Measurements from ENCODE around the gene MTMR3.

The MTMR3 gene

DNA sequence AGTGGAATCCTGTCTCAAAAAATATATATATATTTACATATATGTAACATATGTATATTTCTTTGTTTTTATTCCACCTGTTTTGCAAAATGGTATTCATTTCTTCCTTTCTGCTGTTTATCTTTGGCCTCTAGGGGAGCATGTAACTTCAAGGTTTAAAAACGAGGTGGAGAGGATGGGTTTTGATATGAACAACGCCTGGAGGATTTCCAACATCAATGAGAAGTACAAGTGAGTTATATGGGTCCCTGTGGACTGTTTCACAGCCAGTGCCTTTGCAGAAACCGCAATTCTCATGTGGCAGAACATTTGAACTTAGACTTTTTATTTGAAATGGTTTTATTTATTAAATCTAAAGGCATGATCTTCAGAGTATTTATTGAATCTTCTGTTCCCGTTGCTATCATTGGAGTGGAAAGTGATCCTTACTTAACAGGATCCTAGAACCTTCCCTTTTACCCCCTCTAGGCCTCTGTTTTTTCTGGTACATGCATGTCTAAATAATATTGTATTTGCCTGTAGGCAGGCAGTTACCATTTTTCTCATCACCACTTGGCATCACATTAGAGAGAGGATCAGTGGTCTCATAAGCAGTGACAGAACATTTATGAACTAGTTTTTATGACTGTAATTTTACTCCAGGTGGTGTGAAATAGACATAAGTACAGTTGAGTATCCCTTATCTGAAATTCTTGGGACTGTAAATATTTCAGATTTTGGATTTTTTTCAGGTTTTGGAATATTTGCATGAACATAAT lies 115.8 kb downstream of the MTMR3 start:
- DNase-seq (ENCODE audit: low read depth in 1 of 2, low spot score in 1 of 2): no peak

DNA sequence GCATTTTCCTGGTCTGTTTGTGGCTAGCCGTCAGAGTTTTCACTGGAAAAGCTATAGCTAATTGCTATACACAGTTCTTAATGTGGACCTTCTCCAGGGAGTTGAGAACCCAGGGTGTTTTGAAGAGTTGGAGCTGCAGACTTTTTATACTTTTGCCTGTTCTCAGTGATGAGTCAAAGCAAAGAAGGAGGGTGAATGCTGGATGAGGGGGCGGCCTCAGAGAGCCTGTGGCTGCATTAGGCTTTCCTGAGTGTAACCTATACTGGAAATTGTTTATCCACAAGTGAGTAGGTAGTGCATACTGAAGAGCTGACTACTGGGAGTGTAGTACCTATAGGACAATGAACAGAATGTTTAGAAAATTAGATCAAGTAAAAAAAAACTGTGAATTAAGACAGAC lies 117.6 kb downstream of the MTMR3 start:
- no peak for DNase-seq (ENCODE audit: low read depth in 1 of 2, low spot score in 1 of 2)

DNA sequence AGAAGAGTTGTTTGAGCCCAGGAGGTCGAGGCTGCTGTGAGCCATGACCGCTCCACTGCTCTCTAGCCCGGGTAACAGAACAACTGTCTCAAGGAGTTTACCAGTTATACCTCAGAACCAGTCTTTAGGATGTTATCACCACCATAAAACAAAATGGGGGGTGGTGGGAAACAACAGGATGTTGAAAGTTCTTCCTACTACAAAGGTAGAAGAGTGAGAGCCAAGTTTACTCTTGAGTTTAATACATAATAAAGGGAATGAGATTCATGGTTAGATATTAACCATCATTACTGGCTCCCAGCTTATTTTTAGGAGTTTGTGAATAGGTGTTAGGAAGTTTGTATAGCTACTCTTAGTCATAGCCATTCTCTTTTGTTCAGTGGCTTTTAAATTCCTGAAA lies 118.5 kb downstream of the MTMR3 start:
- DNase-seq (ENCODE audit: low read depth in 1 of 2, low spot score in 1 of 2): no peak

DNA sequence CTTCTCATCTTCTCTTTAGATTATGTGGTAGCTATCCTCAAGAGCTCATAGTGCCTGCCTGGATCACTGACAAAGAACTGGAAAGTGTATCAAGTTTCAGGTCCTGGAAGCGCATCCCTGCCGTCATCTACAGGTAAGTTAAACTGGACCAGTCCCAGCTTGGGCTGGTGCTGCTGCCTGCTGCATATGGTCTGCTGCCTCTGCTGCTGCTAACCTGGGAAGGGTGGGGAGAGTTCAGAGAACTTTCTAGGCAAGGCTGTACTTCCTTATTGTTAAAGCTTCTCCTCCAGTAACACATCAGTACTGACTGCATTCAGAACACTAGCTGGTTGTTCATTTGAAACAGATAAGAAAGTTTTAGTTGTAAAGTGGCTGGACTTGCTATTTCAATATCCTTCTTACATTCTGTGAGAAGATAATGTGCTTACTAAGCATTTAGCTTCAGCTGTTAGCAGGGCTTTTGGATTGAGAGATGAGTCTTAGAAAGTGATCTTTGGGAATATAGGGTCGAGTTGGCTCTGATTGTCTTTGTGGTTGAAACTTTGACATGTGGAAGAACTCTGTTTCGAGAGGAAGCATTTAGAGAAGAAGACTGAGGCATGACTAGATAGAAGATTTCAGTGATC lies 120.0 kb downstream of the MTMR3 start:
- no peak for DNase-seq (ENCODE audit: low read depth in 1 of 2, low spot score in 1 of 2)

DNA sequence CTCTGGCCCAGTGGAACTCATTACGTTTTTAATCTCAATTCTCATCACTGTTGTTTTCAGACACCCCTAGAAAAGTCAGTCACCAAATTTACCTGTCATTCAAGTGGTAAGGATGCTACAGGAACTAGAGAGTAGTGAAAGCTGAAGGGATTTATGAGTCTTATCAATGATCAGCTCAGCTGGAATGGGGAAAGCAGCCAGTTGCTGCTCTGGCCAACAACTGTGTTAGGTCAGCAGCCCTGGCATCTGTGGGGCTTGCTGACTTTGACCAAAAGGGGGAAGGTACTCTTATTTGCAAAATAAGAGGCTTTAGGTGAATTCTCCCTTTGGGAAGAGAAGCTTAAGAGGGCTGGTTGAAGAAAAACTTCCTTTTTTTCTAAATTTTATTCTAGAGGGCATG lies 121.1 kb downstream of the MTMR3 start:
- no peak for DNase-seq (ENCODE audit: low read depth in 1 of 2, low spot score in 1 of 2)

DNA sequence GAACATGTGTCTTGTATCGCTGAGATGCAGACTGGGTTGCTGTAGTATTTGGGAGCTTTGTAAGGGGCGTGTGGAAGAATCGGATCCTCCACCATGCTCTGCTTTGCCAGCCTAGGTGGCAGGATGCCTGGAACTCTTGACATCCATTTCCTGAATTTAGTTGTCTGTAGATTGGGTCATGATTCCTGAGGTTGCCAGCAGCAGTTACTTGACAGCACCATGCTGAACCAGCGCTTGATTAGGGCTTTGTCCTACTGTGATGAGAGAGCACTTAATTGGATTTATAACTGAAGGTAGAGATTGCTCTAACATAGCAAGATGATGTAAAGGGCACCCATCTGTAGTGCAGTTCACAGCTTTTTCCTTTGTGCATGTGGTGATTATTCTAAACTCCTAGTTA lies 121.7 kb downstream of the MTMR3 start:
- no peak for DNase-seq (ENCODE audit: low read depth in 1 of 2, low spot score in 1 of 2)

DNA sequence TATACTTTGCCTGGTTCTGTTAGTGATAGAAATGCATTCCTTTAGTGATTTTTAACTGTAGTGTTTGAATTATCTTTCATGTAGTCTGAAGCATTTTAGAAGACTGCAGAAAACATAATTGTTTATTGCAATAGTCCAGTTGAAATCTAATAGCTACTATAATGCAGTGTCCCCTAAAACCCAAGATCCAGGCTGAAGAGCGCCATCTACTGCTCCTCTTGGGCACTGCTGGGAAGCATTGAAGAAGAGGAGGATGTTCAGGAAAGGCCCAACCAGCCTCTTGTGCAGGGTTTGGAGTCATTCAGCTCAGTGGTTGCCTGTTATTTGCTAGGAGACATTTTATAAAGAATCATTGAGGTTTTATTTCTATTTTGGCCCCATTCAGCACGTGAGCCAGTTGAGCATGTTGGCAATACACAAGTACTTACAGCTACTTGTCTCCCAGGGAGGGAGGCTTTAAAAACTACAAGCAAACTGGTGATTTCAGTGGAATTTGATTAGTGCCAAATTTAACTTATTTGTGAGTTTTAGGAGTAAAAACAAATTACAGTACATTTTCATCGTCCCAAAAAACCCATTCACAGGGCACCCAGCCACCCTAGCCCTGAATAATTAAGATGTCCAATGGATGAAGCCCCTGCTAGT lies 122.4 kb downstream of the MTMR3 start:
- DNase-seq (ENCODE audit: low read depth in 1 of 2, low spot score in 1 of 2): peak; percentile 28

DNA sequence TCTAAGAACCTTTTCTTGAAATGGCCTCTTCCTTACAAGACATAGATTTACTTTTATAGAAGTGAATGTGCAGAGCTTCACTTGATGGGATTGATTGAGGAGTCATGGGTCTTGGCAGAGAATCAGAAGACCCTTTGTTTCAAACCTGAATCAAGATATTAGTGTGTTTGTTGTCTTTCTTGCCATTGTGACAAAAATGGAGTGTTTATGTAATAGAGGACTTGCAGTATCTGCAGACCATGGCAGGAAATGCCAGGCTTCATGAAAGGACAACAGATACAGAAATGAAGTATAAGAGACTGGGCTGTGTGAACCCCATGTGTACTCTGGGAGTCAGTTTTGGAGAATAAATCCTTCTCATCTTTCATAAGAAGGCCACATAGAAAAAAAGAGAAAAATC lies 124.4 kb downstream of the MTMR3 start:
- DNase-seq (ENCODE audit: low read depth in 1 of 2, low spot score in 1 of 2): no peak

DNA sequence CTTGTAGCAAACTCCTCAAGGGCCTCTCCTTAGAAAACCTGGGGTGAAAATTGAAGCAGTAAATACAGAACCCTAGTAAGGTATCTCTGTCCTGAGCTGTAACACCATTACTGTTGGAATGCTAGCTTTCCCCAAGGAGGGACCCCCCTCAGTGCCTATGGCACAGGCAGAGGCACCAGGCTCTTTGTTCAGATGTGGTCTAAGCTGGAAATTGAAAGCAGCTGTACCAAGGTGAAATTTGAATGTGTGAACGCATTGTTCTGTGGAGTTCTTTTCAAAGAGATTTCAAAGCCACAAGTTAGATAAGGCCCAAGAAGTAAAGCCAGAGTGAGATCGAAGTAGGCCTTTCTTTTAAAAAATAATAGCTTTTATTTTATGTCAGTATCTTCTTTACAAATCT lies 125.4 kb downstream of the MTMR3 start:
- DNase-seq (ENCODE audit: low read depth in 1 of 2, low spot score in 1 of 2): no peak

DNA sequence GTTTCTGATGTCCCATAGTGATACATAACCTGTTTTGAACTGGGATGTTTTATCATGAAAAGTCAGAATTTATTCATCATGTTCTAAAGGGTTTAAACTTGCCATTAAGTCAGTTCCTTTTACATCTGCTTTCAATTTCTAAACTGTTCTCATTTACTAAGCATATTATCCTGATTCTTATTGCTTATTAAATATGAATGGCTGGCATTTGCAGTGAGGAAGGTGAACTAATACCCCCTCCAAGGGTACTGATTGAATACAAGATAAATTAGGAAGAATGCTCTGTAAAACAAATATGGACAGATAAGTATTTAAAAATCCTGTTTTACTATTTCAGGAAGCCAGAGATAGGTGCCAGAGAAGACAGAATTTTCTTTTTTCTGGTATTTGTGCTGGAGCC lies 126.5 kb downstream of the MTMR3 start:
- no peak for DNase-seq (ENCODE audit: low read depth in 1 of 2, low spot score in 1 of 2)

DNA sequence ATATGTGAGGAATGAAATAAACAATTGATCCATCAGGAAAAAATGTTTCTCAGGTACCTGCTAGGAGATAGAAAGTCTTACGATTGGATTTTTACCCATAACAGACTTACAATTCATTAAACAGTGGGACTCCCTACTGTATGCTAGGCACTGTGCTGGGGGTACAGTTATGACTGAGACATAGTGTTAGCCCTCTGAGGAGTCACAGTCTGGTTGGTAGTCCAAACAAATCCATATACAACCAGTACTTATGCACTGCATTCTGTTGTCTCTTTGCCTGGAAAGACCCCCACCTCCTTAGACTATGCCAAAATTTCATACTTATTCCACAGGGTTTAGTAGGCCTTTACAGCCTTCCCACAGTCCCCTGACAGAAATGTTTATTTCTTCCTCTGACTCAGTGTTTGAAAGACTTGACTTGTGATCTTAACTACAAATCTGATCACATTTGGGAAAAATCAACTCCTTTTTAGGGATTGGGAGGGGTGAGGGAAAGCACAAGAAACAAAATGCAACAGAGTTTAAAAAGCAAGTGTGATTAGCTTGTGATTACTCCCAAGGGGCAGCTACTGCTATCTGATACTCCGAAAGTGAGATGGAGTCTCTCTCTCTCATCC lies 127.9 kb downstream of the MTMR3 start:
- no peak for DNase-seq (ENCODE audit: low read depth in 1 of 2, low spot score in 1 of 2)

DNA sequence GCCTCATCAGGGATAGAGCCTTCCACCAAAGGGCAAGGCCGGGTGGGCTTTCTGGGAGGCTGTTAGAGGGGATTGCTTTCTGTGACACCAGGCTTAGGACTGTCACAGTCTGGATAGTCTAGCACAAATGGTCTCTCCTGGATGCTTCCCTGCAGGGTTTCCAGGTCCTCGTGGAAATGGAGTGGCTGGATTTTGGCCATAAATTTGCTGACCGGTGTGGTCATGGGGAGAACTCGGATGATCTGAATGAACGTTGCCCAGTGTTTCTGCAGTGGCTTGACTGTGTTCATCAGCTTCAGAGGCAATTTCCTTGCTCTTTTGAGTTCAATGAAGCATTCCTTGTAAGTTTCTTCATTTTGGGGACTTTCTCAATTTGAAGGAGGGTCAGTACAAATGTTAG lies 130.2 kb downstream of the MTMR3 start:
- DNase-seq (ENCODE audit: low read depth in 1 of 2, low spot score in 1 of 2): no peak

DNA sequence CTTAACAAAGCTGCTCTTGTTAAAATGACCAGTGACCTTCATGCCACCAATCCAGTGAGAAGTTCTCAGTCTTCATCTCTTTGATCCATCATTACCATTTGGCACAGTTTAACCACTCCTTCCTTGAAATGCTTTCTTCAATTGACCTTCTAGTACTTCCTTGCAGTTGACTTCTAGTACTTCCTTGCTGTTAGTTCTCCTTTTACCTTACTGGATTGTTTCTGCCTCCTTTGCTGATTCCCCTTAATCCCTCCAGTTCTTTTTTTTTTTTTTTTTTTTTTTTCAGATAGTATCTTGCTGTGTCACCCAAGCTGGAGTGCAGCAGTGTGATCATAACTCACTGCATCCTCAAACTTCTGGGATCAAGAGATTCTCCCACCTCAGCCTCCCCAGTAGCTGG lies 131.3 kb downstream of the MTMR3 start:
- DNase-seq (ENCODE audit: low read depth in 1 of 2, low spot score in 1 of 2): no peak

DNA sequence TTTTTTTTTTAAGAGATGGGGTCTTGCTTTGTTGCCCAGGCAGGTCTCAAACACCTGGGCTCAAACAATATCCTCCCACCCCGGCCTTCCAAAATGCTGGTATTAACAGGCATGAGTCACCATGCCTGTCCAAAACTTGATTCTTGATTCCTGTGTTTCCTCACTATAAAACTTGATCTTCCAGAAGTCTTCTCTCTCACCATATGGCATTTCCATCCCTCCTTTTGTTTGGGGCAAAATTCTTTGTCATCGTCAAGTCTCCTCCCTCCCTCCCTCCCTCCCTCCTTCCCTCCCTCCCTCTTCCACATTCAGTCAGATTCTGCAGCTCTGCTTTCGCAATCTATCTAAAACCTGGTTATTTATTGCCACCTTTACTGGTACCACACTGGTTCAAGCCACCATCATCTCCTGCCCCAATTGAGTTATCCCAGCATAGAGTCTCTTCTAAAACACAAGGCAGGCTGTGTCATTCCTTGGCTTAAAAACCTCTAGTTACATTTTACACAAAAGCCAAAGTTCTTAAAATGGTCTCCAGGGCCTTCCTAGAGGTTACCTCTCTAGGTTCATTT lies 132.3 kb downstream of the MTMR3 start:
- DNase-seq (ENCODE audit: low read depth in 1 of 2, low spot score in 1 of 2): no peak

DNA sequence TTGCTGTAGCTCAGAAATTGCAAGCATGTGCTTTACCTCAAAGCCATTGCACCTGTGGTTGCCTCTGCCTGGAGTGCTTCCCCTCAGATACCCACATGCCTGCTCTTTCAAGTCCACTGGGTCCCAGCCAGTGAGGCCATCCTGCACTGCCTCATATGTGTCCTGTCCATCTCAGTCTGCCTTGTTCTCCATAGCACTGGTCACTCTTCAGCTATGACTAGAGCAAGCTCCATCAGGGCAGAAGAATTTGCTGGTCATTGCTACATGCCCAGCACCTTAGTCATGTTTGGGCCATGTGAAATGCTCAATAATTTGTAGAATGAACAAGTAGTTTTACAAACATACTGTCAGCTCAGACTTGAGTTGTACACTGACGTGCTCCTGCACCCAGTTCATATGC lies 132.9 kb downstream of the MTMR3 start:
- DNase-seq (ENCODE audit: low read depth in 1 of 2, low spot score in 1 of 2): no peak

DNA sequence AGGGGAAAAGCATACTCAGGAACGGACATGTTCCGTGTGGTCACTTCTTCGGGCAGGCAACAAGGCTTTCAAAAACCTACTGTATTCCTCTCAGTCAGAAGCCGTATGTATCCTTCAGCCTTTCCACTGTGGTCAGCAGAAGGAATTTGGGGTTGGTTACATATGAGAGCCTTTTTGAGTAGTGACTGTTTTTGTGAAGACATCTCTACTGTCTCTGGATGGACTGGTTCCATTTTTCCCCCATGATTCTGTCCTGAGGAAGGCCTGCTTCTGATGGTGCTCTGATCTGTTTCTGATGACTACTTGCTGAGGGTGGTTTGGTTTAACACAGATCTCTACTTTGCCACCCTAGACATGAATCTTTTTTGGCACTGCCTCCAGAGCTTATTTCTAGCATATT lies 133.6 kb downstream of the MTMR3 start:
- no peak for DNase-seq (ENCODE audit: low read depth in 1 of 2, low spot score in 1 of 2)

DNA sequence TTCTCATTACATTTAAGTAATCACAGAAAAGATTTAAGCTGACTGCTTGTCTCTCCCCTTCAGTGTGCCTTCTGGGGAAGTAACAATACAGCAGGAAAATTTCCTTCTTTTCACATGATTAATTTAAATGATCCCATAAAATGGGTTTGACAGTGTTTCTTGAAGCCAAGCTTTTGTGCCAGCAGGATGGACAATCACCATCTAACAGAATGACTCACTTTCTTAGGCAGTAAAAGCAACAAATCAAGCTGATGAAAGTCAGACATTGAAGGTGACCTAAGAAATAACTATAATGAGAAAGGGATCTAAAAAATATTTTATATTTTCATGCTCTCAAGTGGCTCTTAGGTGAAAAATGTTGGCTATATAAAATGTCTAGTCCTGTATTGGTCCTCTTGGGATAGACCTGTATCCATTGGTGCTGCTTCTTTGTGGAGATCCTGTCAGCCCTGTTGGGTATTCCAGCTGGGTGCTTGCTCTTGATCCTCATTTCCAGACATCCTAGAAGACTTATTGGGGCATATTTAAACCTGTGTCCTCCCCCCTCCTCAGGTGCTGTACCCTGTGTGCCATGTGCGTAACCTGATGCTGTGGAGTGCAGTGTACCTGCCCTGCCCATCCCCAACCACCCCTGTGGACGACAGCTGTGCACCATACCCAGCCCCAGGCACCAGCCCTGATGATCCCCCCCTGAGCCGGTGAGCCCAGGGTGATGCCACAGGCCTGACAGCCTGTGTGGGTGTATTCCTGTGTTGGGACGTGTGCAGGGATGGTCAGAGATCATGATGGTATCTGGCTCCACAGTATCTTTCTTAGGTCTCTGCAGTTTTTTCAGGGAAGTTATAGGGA lies 134.6 kb downstream of the MTMR3 start:
- DNase-seq (ENCODE audit: low read depth in 1 of 2, low spot score in 1 of 2): no peak

DNA sequence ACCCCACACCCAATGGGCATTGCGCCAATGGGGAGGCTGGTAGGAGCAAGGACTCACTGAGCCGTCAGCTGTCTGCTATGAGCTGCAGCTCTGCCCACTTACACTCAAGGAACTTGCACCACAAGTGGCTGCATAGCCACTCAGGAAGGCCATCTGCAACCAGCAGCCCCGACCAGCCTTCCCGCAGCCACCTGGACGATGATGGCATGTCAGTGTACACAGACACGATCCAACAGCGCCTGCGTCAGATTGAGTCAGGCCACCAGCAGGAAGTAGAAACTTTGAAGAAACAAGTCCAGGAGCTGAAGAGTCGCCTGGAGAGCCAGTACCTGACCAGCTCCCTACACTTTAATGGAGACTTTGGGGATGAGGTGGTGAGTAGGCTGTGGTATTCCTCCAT lies 137.5 kb downstream of the MTMR3 start:
- DNase-seq (ENCODE audit: low read depth in 1 of 2, low spot score in 1 of 2): no peak

DNA sequence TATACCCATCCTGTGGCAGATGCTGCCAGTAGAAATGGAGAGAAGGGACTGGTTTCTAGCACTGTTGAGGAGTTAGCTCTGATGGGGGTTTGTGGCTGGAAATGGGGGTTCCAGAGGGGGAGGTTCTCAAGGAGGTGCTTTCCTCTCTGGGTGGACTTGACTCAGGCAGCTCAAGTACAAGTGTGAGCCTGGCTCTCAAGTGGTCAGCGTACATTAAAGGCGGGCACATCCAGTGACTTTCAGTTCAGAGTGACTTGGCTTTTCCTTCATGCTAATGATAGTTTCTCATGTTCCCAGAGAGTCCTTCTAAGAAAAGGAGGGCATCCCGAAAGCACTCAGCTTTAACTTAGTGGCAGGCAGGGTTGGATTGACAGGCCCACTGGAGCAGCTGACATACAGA lies 138.4 kb downstream of the MTMR3 start:
- DNase-seq (ENCODE audit: low read depth in 1 of 2, low spot score in 1 of 2): no peak

DNA sequence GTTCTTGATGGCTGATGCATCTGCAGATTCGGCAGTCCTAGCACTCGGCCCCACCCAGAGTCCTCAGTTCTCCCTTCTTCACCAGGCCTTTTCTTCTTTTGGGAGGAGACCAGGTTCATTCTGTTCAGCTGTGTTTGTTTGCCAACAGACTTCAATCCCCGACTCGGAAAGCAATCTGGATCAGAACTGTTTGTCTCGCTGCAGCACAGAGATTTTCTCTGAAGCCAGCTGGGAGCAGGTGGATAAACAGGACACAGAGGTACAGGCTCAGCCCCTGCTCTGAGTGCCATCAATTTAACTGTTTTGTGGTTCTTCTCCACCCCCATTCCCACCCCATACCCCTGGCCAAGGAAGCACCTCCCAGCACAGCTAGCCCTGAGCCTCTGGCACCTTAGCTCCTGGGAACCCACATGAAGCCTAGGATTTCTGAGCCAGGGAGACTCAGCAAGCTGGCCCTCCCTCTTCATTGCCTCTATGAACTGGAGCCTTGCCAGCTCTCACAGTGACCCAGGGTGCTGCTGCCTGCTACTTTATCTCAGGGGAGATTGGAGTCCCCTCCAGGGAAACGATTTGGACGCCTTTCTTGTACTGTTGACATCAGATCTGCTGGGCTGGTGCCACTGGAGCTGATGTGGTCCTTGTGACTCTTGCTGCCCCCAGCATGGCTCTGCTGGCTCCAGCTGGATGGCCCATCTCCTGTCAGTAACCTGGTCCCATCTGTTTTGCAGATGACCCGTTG lies 139.1 kb downstream of the MTMR3 start:
- DNase-seq (ENCODE audit: low read depth in 1 of 2, low spot score in 1 of 2): no peak
